NCI-H1105 treated with DMSO at 0.1 percent for 48 hours (cell line): Measurements from ENCODE around the gene SLMAP.
A peak's percentile ranks its signal among the peaks of the same experiment; 100 is the strongest.
"Not testable (repeated sequence)": the region's sequence is repeated elsewhere in the genome, so short reads cannot be mapped to it uniquely, and the experiment has no call there.

Source experiments
- DNase-seq: peaks from one replicate; lab custom pipeline; 2025; lab: John Stamatoyannopoulos, UW

SLMAP gene

DNA sequence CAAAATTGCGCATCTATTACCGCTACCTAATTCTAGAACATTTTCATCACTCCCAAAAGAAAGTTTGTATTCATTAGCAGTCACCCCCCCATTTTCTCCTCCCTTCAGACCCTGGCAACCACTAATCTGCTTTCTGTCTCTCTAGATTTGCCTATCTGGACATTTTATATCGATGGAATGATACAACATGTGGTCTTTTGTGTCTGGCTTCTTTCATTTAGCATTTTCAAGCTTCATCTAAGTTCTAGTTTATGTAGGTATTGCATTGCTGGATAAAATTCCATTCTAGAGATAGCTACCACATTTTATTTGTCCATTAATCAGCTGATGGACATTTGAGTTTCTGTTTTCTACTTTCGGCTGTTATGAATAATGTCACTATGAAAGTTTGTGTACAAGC is 38.4 kb downstream of the SLMAP start:
- no peak for DNase-seq

DNA sequence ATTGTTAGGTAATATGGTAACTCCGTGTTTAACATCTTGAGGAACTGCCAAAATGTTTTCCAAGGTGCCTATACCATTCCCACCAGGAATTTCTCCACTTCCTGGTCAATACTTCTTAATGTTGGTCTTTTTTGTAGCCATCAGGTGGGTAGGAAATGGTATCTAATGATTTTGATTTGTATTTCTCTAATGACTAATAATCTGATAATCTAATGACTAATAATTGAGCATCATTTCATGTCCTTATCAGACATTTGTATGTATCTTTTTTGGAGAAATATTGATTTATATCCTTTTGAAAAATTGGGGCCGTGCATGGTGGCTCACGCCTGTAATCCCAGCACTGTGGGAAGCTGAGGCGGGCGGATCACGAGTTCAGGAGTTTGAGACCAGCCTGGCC is 38.8 kb downstream of the SLMAP start:
- no peak for DNase-seq

DNA sequence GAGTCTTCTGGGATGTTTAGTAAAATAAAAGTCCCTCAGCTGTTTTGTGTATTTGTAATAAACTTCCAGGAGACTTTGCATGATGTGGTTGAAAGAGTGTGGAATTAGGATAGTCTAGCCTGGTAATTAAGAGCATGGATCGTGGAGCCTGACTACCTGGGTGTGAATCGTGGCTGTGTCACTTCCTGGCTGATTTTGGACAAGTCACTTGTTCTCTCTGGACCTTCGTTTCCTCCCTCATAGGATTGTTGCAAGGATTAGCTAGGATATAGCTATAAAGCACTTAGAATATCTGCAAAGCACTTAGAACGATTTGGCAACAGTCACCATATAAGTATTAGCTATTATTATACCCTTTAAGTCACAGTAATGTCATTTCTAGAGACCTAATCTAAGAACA is 40.2 kb downstream of the SLMAP start:
- no peak for DNase-seq

DNA sequence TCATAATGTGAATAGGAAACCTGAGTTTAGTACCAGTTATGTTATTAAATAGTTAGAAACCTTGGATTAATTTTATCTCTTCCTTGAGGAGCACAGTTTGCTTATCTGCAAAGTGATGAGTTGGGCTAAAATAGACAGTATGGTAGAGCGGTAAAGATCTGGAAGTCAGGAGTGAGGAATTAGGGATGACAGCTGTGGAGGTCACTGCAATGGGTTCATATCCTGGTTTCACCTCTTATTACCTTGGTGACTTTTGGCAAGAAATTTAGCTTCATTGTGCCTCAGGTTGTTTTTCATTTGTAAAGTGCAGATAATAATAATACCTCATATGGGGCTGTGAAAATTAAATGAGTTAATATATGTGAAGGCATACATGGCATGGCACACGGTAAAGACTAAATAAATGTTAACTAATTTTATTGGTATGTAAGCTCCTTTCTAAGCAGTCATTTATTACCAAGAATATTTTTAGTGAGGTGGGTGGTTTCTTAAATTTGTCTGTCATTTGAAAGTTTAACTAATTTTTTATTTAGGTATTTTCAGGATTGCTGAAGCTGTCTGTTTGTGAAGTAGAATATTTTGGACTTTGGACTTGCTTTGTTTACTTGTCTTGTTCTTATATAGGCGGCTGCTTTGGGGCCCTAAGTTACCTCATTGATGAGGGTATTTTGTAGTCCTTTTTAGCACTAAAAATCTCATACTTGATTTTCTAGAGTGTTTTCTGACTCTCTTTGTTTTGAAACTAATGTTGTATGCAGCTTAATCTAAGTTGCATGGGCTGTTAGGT is 41.8 kb downstream of the SLMAP start:
- DNase-seq = no peak

DNA sequence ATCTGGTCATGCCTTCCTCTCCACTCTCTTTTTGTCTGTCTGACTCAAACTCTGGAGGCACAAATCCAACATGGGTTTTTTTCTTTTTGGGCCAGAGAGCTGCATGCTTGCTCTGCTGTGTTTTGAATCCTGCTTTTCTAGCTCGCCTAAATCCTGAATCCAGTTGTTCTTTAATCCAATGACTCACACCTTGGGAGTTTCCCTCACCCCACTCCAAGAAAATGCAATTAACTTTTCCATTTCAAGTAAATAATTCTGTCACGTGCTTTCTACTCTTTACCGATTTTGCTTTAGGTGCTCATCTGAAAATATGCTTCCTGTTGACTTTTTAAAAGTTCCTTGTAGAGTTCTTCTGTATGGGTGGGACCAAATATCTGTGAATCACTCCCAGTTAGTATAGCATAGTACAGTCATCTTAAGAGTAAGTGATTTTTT is 47.6 kb downstream of the SLMAP start:
- DNase-seq = no peak

DNA sequence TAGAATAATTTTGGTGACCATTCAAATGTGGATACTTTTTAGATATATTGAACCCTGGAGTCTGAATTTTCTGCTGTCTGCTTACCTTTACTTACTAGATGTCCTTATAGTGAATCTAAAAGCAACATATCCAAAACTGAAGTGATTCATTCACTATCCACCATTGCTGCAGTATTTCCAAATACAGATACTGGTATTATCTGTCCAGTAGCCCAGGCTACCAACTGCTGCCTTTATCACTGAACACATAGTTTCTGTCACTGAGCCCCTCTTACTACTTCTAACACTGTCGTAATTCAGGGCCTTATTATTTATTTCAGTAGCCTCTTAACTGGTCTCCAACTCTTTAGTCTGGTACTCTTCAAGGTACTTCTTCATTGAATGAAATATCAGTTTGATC is 49.2 kb downstream of the SLMAP start:
- no peak for DNase-seq

DNA sequence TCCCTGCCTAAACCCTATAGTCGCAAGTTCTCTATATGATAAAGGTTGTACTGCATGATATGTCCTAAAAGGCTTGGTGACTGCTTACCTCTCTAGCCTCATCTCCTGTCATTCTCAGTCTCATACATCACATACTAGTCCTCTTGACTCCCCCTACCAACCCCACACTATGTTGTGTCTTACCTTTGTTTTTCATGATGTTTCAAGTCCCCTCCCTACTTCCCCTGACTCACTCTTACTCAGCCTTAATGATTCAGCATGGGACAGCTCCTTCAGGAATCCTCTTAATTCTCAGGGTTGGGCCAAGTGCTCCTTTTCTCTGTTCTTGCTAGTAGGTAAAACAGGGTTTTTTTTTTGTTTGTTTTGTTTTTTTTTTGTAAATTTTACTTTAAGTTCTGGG is 49.6 kb downstream of the SLMAP start:
- no peak for DNase-seq

DNA sequence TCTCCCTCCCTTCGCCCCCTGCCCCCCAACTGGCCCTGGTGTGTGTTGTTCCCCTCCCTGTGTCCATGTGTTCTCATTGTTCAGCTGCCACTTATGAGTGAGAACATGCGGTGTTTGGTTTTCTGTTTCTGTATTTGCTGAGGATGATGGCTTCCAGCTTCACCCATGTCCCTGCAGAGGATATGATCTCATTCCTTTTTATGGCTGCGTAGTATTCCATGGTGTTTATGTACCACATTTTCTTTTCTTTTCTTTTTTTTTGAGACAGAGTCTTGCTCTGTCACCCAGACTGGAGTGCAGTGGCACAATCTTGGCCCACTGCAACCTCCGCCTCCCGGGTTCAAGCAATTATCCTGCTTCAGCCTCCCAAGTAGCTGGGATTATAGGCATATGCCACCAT is 50.1 kb downstream of the SLMAP start:
- not testable (repeated sequence) for DNase-seq

DNA sequence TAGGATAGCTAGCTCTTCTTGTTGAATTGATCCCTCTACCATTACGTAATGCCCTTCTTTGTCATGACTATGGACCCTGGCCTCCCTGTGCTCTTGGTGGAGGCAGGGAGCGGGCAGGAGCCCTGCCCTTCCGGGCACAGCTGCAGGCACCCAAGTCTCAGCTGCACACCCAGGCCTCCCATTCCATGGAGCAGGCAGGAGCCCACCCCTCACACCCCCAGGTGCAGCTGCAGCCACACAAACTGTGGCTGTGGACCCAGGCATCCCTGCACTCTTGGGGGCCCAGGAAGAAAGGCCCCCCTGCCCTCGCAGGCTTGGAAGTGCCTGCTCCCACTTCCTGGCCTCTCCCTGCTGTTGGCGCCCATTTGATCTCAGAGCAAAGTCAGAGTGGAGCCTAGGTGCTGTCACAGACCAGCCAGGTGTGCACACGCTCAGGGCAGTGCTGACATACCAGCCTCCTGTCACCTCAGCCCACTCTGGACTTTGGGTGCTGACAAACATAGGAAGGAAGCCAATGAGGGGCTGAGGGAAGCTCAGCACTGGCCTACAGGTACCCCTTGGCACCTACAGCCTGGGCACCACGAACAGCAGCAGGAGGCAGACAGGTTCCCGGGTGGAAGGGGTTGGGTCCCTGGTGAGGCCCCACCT is 53.0 kb downstream of the SLMAP start:
- DNase-seq = no peak

DNA sequence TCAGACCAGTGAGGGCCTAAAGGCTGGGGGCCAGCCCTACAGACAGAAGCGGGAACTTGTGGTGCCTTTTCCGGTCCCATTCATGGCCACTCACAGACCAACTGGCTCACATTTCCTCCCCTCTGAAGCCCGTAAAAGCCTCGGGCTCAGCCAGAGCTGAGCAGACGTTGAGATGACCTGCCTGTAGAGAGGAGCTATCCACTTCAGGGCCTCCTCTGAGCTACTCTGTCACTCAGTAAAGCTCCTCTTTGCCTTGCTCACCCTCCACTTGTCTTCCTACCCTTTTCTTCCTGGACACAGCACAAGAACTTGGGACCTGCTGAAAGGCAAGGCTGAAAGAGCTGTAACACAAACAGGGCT is 53.5 kb downstream of the SLMAP start:
- no peak for DNase-seq

DNA sequence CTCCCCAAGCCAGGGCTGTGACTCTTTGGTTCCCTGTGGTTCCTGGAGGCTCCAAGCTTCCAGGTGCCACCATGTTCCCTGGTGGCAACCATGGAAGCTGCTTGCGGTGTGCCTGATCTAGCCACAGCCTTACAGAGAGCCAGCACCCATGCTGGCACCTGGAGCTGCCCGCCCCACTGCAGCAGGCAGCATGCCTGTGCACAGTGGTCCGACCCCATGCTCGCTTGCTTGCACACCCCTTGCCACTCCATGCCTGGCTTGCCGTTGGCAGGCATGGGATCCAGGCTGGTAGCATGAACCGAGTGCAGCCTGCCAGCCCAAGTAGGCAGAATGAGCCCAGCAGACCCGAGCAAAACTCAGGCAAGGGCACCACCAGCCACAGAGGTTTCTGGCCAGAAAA is 53.9 kb downstream of the SLMAP start:
- DNase-seq = no peak

DNA sequence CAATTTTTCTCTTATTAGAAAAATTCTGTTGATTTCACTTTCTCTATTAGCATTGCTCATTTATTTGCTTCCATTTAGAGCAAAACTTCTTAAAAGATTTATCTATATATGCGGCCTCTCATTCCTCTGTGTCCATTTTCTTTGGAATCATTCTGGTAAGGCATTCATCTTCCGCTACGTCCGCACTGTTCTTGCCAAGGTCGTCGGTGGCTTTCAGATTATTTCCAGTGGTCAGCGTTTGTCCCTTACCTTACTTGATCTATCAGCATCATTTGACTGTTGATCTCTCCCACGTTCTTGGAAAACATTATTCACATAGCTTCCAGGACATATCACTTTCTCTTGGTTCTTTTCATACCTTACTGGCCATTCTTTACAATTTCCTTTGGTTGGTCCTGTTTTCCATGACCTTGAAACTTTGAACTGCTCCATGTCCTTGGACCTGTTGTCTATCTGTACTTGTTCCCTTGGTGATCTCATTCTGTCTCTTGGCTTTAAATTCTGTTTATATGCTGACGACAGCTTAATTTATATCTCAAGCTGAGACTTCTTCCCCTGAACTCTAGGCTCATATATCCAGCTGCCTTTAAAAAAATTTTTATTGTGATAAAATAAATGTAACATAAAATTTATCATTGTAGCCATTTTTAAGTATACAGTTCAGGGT is 54.5 kb downstream of the SLMAP start:
- no peak for DNase-seq

DNA sequence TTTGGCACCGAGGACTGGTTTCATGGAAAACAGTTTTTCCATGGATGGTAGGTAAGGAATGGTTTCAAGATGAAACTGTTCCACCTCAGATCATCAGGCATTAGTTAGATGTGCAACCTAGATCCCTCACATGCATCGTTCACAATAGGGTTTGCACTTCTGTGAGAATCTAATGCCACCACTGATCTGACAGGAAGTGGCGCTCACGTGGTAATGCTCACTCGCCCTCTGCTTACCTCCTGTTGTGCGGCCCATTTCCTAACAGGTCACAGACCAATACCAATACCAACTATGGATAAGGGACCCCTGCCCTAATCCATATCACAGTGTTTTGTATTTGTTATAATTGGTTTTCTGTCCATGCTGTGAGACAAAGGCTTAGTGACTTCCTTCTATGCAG is 58.9 kb downstream of the SLMAP start:
- no peak for DNase-seq

DNA sequence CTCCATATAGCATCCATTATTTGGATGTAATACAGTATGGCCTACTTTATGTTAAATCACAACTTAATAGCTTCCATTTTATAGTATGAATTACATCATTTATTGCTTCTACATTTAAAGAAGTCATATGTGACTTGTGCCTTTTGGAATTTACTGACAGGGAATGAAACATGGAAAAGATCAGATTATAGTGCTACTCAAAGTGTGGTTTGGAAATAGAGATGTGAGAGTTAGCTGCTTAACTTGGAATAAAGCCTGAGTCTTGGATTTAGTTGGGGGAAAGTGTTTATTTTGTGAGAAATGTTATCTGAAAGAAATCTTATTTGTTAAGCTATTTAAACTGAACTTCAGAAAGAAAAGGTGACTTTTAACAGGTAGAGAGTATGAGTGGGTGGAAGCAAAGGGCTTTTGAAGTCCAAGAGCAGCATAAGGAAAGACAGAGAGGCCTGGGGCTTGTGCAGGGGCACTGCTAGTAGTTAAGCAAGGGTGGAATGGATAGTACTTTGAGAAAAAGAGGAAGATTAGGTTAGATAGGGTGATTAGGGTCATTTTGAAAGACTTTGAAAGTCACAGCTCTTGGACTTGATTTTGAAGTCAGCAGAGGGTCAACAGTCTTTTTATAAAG is 60.5 kb downstream of the SLMAP start:
- DNase-seq = no peak

DNA sequence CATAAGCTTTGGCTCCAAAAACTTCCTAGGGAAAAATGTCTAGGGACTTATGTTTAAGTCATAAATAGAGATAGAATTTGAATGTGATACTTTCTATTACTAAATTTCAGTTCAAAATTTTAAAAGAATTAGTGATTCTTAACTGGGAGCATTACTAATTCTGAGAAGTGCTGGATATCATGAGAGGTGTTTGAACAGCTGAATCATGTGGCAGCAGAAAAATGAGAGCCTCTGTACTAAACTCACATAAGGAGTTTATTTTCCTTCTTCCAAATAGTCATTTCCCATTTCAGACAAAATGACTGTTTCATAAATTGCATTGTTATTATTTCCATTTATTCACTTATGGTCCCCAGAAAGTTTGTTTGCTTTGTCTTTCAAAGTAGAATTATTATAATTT is 62.7 kb downstream of the SLMAP start:
- no peak for DNase-seq

DNA sequence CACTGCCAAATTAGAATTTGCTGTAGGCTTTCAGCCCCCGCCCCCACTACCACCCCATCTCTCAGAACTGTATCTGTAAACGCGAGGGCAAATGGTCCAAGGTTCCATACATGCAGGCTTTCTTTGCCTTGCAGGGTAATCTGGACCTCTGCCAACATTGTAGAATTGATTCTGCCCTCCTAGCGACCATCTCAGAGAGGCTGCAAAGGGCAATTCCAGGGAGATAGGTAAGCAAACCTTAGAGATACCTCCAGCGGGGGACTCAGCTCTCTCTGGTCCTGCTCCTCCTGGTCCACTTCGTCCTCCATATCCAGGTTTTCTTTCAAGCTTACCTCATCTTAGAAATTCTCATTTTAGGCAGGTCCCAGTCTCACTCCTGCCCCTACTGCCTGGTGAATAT is 64.4 kb downstream of the SLMAP start:
- peak; percentile 12 for DNase-seq

DNA sequence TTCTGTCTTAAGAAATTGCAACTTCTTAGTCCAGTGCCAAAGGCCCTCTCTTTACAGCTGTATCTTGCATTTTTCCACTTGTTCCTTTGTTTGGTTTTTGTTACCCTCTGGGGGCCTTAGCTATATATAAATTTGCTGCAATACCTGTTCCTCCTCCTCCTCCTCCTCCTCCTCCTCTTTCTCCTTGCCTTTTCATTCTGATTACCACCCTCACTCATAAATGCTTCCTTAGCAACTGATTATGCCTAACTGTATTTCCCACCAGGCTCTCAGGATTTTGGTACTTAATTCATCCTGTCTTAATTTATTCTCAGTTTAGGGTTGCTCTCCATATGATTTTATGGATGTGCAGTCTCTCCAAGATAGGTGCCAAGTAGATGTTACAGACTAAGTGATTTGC is 65.7 kb downstream of the SLMAP start:
- no peak for DNase-seq

DNA sequence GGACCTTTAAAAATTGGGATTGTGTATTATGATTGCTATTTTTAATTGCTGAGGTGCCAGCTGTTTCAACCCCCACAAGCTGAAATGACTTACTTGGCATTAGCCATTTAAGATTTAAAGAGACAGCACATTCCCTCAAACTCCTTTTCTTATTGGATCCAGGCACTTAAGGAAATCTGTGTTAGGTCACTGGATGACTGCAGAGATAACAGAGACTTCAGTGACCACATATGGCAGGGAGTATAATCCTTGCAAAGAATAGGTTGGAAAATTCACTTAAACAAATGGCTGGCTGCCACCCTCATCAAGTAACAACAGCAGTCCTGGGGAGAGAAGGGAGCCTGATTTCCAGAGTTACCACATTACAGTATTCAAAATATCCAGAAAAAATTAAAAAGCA is 66.6 kb downstream of the SLMAP start:
- DNase-seq = no peak

DNA sequence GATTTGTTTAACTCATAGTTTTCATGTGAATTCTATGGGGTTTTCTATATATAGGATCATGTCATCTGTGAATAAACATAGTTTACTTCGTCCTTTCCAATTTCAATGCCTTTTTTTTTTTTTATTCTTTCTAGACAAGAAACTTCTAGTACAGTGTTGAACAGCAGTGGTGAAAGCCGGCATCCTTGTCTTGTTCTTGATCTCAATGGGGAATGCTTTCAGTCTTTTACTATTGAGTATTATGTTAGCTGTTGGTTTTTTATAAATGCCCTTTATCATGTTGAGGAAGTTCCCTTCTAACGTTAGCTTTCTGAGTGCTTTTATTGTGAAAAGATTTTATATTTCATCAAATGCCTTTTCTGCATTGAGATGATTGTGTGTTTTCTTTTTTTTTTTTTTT is 69.0 kb downstream of the SLMAP start:
- DNase-seq = no peak

DNA sequence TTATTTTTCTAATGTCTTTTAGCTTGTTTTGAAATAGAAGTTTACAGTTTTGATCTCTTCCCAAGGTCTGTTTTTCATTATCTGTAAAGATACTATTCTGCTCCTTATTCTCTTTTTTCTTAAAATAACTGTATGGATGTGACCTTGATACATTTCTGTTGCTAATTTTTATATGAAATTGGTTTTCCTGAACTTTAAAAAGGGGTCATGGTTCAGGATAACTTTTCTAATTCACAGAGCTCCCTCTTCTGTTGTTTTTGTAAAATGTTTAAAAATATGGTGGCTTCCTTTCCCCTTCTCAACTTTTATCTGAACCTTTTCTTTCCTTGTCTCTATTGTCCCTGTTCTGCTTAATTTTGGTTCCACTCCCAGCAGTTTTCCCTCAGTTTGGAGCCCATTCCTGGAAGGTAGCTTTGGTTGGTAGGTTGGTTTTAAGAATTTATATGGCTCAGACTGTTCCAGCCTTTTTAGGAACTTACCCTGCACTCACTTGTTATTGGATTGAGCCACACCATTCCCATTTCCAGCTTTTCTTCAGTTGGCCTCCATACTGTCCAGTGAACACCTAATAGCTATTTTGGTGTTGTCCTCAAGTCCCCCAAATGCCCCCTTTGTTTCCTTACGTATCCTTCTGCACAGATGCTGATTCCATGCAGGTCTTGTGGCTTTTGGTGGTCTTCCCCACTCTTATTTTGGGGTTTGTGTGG is 70.3 kb downstream of the SLMAP start:
- no peak for DNase-seq

DNA sequence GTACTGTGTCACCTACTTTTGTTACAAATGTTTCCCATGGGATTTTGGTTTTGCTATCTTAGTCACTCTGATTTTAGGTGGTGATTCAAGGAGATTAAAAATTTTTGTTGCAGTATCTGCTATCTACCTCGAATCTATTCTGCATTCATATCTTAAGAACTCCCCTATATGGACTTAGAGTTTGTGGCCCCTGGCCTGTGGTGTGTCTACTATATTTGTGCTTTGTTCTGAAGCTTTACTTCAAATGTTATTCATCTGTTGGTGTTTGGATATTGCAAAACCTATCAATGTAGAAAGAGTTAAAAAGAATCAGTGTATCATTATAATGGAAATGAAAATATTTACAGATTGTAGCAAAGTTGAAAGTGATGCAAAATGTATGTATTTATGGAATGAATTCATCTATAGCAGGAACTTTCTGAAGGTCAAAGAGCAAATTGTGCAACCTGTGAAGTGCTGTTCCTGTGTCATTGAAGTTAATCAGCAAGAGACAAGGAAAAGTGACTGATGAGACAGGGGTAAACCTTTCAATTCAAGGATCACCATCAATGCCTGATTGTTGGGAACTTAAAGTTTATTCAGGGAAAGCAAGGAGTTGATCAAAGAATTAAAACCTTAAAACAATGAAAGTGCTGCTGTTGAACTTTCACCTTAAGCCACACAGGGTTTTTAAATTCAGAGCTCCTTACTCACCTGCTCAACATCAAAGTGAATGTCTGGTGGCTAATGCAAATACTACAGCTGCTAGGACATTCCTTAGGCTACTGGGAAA is 71.0 kb downstream of the SLMAP start:
- no peak for DNase-seq

DNA sequence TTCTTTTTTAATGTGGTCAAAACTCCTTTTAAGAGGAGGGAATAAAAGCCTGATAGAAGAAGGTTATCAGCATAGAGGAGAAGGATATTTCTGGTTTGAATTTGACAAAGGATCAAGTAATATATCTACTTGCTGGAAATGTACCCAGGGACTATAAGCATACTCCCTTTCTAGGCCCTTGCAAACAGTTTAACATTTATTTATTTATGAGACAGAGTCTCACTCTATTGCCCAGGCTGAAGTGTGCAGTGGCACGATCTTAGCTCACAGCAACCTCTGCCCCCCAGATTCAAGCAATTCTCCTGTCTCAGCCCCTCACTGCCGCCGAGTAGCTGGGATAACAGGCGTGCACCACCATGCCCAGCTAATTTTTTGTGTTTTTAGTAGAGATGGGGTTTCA is 71.6 kb downstream of the SLMAP start:
- no peak for DNase-seq
